SIG-M5 treated with dmso at 0.1 percent for 504 hours (cell line): ENCODE measurements around the gene PDLIM5.
"Not testable (repeated sequence)": the region's sequence is repeated elsewhere in the genome, so short reads cannot be mapped to it uniquely, and the experiment has no call there.

Experiments
- DNase-seq: peaks from one replicate; lab custom pipeline; 2025; ENCODE audit not compliant: unreplicated experiment; lab: John Stamatoyannopoulos, UW

The PDLIM5 gene

GRCh38 chr4:94639298-94639697, 187.6 kb downstream of the PDLIM5 start:
- DNase-seq: no peak

DNA sequence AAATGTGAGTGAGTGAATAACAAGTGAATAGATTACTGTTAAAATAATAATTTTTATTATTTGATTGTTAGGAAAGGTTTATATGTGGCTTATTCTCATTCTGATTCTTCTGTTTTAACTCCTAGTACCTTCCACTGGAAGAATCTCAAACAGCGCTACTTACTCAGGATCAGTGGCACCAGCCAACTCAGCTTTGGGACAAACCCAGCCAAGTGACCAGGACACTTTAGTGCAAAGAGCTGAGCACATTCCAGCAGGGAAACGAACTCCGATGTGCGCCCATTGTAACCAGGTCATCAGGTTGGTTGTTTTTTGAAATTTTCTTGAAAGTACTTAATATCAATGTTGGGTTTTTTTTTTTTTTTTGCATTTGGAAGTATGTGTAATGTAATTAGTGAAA, 188.4 kb downstream of the PDLIM5 start:
- no peak for DNase-seq

DNA sequence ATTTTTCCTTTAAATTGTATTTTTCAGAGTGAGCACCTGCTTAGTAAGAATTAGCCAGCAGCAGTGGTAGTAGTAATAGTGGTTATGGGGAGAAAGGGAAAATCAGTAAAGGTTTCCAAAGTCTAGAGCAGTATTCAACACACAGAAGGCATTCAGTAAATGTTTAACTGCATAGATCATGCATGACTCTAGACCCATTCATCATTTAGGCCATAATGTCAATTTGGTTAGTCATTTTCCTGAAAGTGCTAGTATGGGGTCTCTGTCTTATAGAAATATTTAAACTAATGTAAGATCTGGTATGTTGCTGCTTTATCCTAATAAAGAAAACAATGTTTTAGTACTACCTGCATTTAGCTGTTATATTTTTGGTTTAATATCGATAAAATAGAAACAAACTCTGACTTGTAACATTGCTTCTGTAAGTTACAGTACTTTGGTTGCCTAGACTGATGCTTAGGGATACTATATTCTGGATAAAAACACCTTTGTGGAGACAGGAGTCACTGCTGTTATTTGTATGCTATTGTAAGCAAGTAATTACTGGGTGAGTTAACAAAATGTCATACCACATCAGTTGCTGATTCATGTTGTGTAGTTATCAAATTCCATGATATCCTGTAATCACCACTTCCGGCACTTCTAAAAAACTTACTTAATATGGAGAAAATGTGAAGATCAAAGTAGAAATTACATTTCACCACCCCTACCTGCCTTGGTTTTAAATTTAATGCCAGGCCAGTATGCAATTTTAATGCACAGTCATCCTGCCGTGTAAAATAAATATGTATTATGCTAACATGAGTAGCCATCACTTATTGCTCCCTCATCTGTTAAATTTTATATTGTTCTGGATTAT, 190.2 kb downstream of the PDLIM5 start:
- no peak for DNase-seq

DNA sequence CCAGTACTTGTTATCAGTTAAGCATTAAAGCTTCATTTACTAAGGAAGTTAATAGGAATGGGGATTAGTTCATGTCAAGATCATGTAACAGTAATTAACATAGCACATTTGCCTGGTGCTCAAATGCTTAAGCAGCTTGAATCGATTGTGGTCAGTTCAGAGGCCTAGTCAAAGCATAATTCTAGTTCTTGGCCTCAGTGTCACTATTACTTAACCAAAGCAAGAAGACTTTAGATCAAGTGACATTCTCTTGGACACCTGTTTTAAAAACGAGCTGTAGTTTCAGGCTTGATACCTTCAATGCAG, 190.8 kb downstream of the PDLIM5 start:
- no peak for DNase-seq

GRCh38 chr4:94648699-94649098, 197.0 kb downstream of the PDLIM5 start:
- no peak for DNase-seq

DNA sequence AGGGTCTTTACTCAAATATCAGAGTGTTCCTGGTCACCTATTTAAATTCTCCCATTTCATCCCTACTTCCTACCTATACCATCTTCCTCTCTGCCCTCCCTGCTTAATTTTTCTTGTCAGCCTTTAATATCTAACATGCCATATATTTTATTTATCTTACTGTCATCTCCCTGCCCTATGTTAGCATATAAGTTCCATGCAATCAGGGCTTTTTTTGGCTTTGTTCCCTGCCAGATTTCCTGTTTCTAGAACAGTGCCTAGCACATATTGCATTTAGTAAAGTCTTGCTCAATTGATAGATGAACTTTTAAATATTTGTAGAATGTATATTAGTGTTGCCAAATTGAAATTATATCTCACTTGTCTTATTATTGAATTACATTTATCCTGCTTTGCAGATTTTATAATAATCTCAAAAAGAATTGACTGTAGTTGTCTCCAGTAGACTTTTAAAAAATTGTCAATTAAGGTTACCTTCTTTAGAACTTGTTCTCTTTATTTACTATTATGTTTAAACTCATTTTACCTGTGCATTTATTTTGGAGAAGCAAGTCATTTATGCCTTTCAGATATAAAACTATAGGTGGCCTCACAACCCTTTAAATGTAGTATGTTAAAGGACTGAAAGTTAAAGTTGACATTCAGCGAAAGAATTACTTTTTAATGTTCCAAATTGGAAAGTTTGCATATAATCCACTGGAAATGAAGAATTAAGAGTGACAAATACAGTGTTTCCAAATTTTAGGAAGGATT, 197.8 kb downstream of the PDLIM5 start:
- DNase-seq: no peak

- no peak for DNase-seq
Observed at GRCh38 chr4:94650134-94650495, 198.4 kb downstream of the PDLIM5 start.

DNA sequence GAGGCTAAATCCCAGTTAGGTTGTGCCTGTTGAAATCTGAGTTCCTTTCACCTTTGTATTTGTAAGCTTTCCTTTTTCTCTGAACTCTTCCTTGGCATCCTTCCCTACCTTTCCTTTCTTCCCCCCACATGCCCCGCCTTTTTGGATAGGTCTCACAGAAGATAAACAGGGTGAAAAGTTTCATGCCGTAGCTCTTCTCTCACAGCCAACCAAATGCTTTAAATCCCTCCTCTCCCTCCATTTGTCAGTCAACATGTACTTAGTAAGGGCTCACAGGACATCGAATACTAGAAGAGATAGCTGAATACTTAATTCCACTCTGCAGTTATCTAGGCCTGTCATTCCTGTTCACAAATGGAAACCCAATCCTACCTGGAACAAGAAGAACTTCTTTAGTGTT, 198.9 kb downstream of the PDLIM5 start:
- no peak for DNase-seq

DNA sequence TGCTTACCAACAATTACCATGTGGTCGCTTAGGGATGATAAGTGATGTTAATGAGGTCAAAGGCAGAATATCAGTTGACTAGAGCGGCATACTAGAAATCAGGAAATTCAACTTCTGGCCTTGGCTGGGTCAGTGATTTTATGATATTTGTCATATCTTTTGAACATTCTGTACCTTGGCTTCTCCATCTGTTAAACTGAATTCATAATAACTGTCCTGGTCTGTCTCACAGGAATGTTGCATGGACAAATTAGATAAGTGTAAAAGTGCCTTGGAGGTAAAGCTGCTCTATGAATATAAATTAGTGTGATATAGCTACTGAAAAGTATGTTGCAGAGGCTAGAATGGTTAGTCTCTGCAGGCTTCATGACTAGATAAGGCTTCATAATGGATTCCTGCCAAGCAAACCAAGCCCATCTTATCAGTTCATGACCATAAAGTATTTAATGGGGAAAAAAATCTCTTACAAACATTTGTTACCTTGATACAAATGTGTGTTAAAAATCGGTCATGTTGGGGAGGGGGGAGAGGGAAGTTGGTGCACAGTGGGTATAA, 201.4 kb downstream of the PDLIM5 start:
- DNase-seq: no peak

DNA sequence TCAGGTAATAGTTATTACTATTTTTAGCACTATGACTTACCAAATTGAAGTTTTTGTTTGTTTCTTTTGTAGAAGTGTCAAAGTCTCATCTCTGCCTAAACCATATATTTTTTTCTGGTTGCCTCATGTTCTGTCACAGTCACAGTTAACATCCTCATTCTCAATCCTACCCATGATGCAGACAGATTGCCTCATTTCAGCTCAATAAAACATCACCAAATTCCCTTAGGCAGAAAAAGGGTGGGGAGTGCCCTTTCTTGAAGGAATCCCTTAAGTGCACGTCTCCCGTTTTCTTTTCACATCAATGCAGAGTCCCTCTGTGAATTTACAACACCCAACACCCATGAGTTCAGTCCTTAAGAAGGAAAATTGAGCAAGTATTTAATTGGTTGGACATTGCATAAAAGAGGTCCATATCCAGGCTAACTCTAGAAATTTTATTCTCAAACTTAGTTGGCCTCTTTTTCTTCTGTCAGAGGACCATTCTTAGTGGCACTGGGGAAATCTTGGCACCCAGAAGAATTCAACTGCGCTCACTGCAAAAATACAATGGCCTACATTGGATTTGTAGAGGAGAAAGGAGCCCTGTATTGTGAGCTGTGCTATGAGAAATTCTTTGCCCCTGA, 202.4 kb downstream of the PDLIM5 start:
- DNase-seq: no peak

DNA sequence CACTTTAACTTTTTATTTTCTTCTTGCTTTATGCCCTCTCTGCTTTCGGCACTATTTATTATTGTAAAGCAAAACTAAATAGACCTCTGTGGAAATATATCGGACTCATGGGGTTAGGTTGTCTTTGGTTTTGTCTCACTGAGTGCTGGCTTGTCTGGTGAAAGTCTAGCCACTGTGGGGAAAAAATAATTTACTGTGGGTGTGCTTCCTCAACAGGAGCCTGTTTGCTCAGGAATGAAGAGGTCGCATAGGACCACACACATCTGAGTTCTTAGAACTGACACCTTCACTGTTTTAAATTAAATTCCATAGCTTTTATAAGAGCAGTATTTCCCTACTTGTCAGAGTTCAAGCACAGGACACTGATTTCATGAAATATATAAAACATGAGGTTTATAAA, 203.0 kb downstream of the PDLIM5 start:
- DNase-seq: no peak

GRCh38 chr4:94660614-94661013, 208.9 kb downstream of the PDLIM5 start:
- no peak for DNase-seq

DNA sequence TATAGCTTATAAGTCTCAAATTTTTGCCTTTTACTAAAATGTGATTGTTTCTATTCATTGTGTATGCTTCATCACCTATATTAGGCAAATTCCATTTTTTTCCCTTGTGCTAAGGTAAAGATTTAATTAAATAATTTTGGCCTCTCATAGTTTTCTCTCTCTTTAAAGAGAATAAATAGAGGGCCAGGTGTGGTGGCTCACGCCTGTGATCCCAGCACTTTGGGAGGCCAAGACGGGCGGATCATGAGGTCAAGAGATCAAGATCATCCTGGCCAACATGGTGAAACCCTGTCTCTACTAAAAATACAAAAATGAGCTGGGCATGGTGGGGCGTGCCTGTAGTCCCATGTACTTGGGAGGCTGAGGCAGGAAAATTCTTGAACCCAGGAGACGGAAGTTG, 213.3 kb downstream of the PDLIM5 start:
- not testable (repeated sequence) for DNase-seq

- no peak for DNase-seq
Observed at GRCh38 chr4:94665500-94666404, 214.0 kb downstream of the PDLIM5 start.

DNA sequence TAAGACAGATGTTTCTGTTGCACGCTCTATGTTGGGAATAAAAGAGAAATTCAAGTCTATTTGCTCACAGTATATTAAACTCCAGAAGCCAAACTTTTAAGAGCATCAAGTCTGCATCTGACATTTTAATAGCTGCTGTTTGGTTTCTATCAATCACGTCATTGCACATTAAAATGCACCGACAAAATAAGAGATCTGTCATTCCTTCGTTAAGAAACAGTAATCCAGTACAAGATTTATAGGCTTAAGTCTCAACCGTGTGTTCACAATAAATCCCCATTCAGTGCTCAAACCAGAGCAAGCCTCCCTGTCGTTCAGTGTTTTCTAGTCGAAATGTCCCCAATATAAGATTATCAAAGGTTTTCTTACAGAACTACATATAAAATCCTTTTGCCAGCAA, 217.0 kb downstream of the PDLIM5 start:
- no peak for DNase-seq

GRCh38 chr4:94669672-94670664, 218.2 kb downstream of the PDLIM5 start:
- peak; percentile 46 for DNase-seq

DNA sequence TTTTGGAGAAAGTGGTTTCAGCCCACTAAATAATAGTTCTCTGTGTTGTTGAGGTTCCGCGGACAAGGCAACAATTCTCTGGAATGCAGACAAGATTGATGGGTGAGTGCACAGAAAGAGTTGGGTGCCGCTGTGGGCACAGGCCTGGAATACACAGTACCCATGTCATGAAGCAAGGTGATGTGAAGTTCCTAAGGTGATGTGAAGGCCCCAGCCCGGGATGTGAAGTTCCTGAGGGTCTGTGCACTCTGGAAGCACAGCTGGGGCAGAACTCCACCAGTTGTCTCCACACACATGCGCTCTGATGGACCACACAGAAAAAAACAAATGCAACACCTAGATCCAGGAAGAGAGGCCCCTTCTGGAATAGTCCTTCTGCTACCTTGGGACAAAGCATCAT, 219.4 kb downstream of the PDLIM5 start:
- no peak for DNase-seq

GRCh38 chr4:94673961-94674360, 222.2 kb downstream of the PDLIM5 start:
- no peak for DNase-seq

DNA sequence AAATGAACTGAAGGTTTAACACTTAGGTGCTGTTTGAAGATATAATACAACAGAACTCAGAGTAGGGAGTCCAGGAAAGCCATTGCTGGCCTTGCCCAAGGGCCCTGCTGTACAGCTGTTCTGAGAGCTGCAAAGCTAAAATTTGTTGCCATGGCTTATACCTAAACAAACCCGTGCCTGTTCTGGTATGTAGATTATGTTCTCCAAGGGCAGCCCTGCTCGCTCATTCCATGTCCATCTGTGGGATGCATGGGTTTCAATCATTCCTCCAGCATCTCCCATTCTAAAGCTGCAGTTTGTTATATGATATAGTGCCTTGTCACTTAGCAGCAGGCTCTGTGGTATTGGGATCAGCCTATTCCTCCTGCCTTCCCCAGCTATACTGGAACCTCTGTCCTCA, 225.2 kb downstream of the PDLIM5 start:
- no peak for DNase-seq

DNA sequence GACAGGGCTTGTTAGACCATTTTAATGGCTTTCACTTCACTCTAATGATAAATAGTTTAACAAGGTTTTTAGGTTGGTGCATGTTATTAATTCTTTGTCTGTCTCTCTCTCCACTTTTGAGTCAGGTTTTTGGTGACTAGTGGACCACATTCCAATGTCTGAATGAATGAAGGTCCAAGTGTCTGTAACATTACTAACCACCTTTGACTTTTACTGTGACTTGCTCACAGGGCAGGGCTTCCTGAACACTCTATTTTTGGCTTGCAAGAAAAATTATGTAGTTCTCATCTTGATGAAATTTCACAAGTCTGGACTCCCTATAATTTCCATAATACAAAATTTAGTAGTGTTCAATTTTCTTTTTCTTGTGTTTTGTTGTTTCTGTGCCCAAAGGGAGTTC, 227.2 kb downstream of the PDLIM5 start:
- DNase-seq: no peak
